Progenitor cell of endocrine pancreas (in vitro differentiated cells): Measurements from ENCODE around the gene IRF4. TPM values are rescaled to one million over a fixed set of nuclear protein-coding genes. Genes with fewer than 3 reads are reported as not detected.
"Not testable (repeated sequence)": the region's sequence is repeated elsewhere in the genome, so short reads cannot be mapped to it uniquely, and the experiment has no call there.

Source experiments
- DNase-seq: peaks from one replicate; pipeline ENCODE4 v3.0.0; 2021; ENCODE audit warnings: low spot score; ENCODE audit not compliant: unreplicated experiment
- H3K27ac Mint-ChIP-seq: 2 replicates; pipeline ENCODE4 v1.8.0; 2021; ENCODE audit warnings: mild to moderate bottlenecking, moderate library complexity, mixed read lengths
- H3K27me3 Mint-ChIP-seq: 2 replicates; pipeline ENCODE4 v1.8.0; 2021; ENCODE audit warnings: mixed read lengths
- H3K36me3 Mint-ChIP-seq: 2 replicates; pipeline ENCODE4 v1.8.0; 2022; ENCODE audit warnings: mixed read lengths; ENCODE audit not compliant: insufficient read depth
- H3K4me1 Mint-ChIP-seq: 2 replicates; pipeline ENCODE4 v1.8.0; 2021; ENCODE audit warnings: low read depth, mixed read lengths
- H3K4me3 Mint-ChIP-seq: 2 replicates; pipeline ENCODE4 v1.8.0; 2021; ENCODE audit warnings: low read depth, mild to moderate bottlenecking, moderate library complexity, mixed read lengths
- H3K9me3 Mint-ChIP-seq: 2 replicates; pipeline ENCODE4 v1.8.0; 2021; ENCODE audit warnings: low read depth, mixed read lengths
- CTCF ChIP-seq: fragments of 200-600 bp; sonication (generic); IDR thresholded peaks from one replicate; pipeline ENCODE4 v1.5.0; 2021; ENCODE audit warnings: antibody characterized with exemption, mild to moderate bottlenecking; ENCODE audit not compliant: unreplicated experiment
- total RNA-seq: library from RNA; stranded (reverse); gene quantifications from 2 replicates; pipeline ENCODE4 v1.2.1, GENCODE V29; 2021

The IRF4 gene
- total RNA-seq, 1 donor from 2014 or later: not detected

DNA sequence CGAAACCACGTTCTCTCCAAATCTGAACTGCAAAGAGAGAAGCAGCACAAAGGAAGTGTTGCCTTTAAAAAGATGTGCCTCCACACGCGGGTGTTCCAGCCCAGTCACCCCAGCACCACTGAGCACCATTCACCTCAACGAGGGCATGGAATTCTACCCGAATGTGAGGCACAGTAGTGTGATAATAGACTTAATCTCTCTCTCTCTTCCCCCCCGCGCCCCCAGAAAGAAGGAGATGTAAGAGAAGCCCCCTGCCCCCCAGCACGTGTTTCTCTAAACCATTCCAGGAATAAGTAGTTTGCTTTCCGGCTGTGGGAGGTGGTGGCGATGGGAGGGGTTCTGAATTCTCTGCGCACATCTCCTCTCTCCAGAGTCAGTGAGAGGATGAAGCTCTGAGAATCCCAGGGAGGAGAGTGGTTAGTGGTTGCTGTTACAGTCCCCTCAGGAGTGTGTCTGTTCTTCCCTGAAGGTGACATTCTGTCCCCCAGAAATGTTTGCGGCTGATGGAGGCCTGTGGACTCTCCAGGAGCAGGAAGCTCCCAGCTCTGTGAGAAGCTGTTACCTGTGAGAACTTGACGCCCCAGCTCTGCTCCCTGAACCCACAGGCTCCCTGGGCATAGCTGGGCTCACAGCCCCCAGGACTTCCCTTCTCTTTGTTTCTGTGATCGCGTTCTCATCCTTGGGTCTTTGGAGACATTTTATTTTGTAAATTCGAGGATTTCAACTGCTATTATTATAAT lies 23.5 kb upstream of the IRF4 start:
- no peak for DNase-seq
- Mint-ChIP-seq H3K27ac (peak overlapping the region; percentile 11), H3K9me3 (peaks cover 26% of the 10 kb centered on the region), H3K27me3 (peaks cover 20% of the 10 kb centered on the region), H3K4me3 (no peak overlapping the region), H3K4me1 (no peaks in the 10 kb centered on the region), H3K36me3 (peaks cover 2% of the 10 kb centered on the region)
- no peak for TF ChIP-seq CTCF

DNA sequence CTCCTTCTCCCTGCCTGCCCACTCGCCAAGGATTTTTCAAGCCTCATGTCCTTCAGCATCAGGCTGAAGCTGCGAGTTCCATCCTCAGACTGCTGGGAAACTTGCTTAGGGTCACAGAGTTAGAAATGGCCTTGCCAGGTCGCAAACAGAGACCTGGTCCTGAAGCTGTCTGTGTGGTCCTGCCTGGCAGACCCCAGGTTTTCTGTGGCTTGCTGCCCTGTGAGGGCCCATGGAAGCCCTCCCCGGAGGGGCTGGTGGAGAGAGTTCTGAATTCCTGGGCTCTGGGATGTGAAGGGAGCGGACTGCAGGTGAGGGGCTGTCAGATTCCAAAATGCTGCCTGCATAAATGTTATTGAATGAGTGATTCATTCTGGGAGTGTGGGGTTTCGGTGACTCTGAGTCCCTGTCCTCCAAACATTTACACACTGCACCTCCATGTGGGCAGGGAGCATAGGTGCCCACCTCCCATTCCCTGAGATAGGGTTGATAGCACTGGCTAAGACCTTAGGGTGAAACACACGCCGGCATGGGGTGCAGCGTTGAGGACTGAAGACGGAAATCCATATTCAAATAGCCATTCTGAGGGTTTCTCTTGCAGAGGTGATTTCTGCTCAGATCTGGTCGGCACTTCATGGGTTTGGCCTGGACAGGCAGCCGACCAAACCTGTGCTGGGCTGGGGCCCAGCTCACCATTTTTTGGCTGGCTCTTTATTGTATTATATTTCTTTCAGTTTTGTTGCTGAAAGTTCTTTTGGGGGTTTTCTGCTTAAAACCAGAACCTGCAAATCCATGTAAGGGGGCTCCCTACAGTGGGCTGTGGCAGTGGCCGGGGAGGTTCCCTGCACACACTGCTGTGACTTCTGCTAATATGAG lies 21.8 kb upstream of the IRF4 start:
- peaks cover 32% of the 10 kb centered on the region for H3K27me3 Mint-ChIP-seq
- H3K4me3 Mint-ChIP-seq: no peak overlapping the region

GRCh38 chr6:370555-370954 lies 21.0 kb upstream of the IRF4 start:
- Mint-ChIP-seq H3K27ac (no peak overlapping the region), H3K9me3 (peaks cover 24% of the 10 kb centered on the region)

More for the DNA sequence above, 21.8 kb upstream of the IRF4 start:
- Mint-ChIP-seq H3K9me3 (peaks cover 22% of the 10 kb centered on the region), H3K36me3 (peaks cover 2% of the 10 kb centered on the region), H3K4me1 (no peaks in the 10 kb centered on the region), H3K27ac (no peak overlapping the region)
- no peak for DNase-seq
- no peak for TF ChIP-seq CTCF

GRCh38 chr6:371851-372250 lies 19.7 kb upstream of the IRF4 start:
- H3K27ac Mint-ChIP-seq, H3K4me3 Mint-ChIP-seq, DNase-seq, H3K4me1 Mint-ChIP-seq, H3K36me3 Mint-ChIP-seq: not testable (repeated sequence)
- peaks cover 31% of the 10 kb centered on the region for H3K27me3 Mint-ChIP-seq
- peaks cover 23% of the 10 kb centered on the region for H3K9me3 Mint-ChIP-seq

More at GRCh38 chr6:370555-370954, 21.0 kb upstream of the IRF4 start:
- H3K36me3 Mint-ChIP-seq: peaks cover 1% of the 10 kb centered on the region
- no peak for TF ChIP-seq CTCF
- H3K27me3 Mint-ChIP-seq: peaks cover 36% of the 10 kb centered on the region
- no peak overlapping the region for H3K4me3 Mint-ChIP-seq
- DNase-seq: no peak
- no peaks in the 10 kb centered on the region for H3K4me1 Mint-ChIP-seq

DNA sequence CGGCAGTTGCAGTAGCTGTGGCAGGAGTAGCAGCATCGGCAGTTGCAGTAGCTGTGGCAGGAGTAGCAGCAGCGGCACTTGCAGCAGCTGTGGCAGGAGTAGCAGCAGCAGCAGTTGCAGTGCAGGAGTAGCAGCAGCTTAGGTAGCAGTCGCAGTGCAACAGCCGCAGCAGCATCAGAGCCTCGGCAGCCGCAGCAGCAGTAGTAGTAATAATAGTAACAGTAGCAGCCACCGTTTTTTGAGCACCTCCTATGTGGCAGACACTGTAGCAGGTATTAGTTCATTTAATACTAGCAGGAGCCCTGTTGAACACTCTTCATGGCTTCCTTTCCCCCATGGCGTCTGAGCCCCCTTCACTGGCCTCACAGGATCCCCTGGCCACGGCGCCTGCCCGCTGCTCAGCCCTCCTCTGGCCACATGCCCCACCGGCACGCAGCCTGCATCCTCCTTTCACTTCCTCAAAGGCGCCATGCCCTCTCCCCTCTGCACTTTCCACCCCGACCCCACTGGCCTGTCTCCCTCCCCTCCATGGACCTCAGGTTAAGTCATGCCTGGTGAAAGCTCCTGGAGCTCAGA lies 19.1 kb upstream of the IRF4 start:
- peaks cover 27% of the 10 kb centered on the region for H3K27me3 Mint-ChIP-seq
- H3K36me3 Mint-ChIP-seq: no peaks in the 10 kb centered on the region
- H3K9me3 Mint-ChIP-seq: peaks cover 26% of the 10 kb centered on the region
- no peak for TF ChIP-seq CTCF
- H3K27ac Mint-ChIP-seq: no peak overlapping the region
- H3K4me1 Mint-ChIP-seq: no peaks in the 10 kb centered on the region
- H3K4me3 Mint-ChIP-seq: no peak overlapping the region
- no peak for DNase-seq
